ENCODE results near the gene BLVRB. TPM values are rescaled to one million over a fixed set of nuclear protein-coding genes. Genes with fewer than 3 reads are reported as not detected.

Gene BLVRB
- total and polyA plus RNA-seq, 9 of the 15 experiments (the other 6 are each of a cell fraction or from before 2014, with no cell fraction given) = 81.1 to 749 (median 331) TPM

- TF ChIP-seq MTA1 (IDR thresholded peaks at IDR 0.05; ENCODE audit: borderline replicate concordance) (no peak), NUFIP1 (IDR thresholded peaks at IDR 0.05; ENCODE audit: partially characterized antibody) (no peak), ZNF830 (CRISPR knock-in tag; IDR thresholded peaks at IDR 0.05) (no peak), ZNF75A (CRISPR knock-in tag; IDR thresholded peaks at IDR 0.05) (no peak), NFRKB (IDR thresholded peaks at IDR 0.05; ENCODE audit: low read depth) (no peak), SMARCE1 (IDR thresholded peaks at IDR 0.05) (no peak; the same call in 1 of the 2 replicates), SETDB1 (IDR thresholded peaks at IDR 0.05; ENCODE audit: low read length) (no peak), EGR1 (conservative IDR thresholded peaks at IDR 0.05) (peak; percentile 99), SMARCB1 (IDR thresholded peaks at IDR 0.05; ENCODE audit: insufficient read length, low read depth) (no peak), SREBF2 (CRISPR knock-in tag; IDR thresholded peaks at IDR 0.05) (no peak), BHLHE40 (IDR thresholded peaks at IDR 0.05; ENCODE audit: low read length) (peak; percentile 77), RBM39 (optimal IDR thresholded peaks at IDR 0.05; ENCODE audit: low read depth, low read length) (no peak), ZNF609 (CRISPR knock-in tag; IDR thresholded peaks at IDR 0.05; ENCODE audit: borderline replicate concordance) (no peak), GTF2E2 (tag; IDR thresholded peaks at IDR 0.05) (0 out of 2 replicates have a peak, but pooled peaks have one; percentile 64), HNRNPLL (IDR thresholded peaks at IDR 0.05; ENCODE audit: low read depth, low read length, poor library complexity, severe bottlenecking) (peak; percentile 76), CXXC5 (CRISPR knock-in tag; IDR thresholded peaks at IDR 0.05) (peak; percentile 82), ZNF3 (CRISPR knock-in tag; IDR thresholded peaks at IDR 0.05) (no peak), RB1 (IDR thresholded peaks at IDR 0.05; ENCODE audit: low read depth) (peak; percentile 69), LCOR (CRISPR knock-in tag; IDR thresholded peaks at IDR 0.05) (no peak), ZC3H8 (IDR thresholded peaks at IDR 0.05) (no peak), ILK (tag; IDR thresholded peaks at IDR 0.05; ENCODE audit: borderline replicate concordance, low read depth) (no peak), ZNF384 (IDR thresholded peaks at IDR 0.05; ENCODE audit: low read depth, low read length) (no peak), SAFB (IDR thresholded peaks at IDR 0.05; ENCODE audit: borderline replicate concordance, low read depth, low read length) (no peak), ZNF133 (CRISPR knock-in tag; IDR thresholded peaks at IDR 0.05) (no peak), CREB5 (CRISPR knock-in tag; IDR thresholded peaks at IDR 0.05) (no peak), CTBP1 (IDR thresholded peaks at IDR 0.05; ENCODE audit: borderline replicate concordance) (peak; percentile 68)
Observed at GRCh38 chr19:40425450-40426287, 39.9 kb downstream of the BLVRB start, which contains the start of gene SERTAD1 (continued).

Data from K562 (cell line).